GM18870 (cell line): Measurements from ENCODE around the gene GALNT14.

Experiments used
- ATAC-seq: cut with Tn5 transposase; IDR thresholded peaks from one replicate; pipeline ENCODE4 v1.9.1; 2021; ENCODE audit warnings: moderate library complexity; ENCODE audit not compliant: unreplicated experiment

Gene GALNT14

DNA sequence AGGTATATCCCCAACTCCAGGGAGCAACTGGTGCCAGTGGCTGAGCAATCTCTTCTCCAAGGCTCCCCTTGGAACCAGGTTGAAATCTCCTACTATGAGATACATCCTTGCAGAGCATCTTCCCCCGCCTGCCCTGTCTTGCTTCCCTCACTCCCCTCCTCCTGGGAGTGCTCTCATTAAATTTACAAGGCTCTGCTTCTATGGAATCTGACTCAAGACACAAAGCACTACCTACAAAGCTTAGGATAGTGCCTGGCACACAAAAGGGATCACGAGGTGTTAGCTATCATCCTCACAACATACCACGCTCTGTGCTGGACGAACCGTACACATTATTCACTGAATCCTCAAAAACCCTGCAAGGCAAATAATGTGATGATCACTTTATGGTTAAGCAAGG, 121.6 kb downstream of the GALNT14 start:
- no peak for ATAC-seq

- no peak for ATAC-seq
Measured at GRCh38 chr2:31014516-31014915, 123.7 kb downstream of the GALNT14 start.

GRCh38 chr2:31013301-31013700, 124.9 kb downstream of the GALNT14 start:
- ATAC-seq, result no peak

GRCh38 chr2:31012406-31012805, 125.8 kb downstream of the GALNT14 start:
- no peak for ATAC-seq

- ATAC-seq, result no peak
Measured at GRCh38 chr2:31011587-31011986, 126.7 kb downstream of the GALNT14 start.

DNA sequence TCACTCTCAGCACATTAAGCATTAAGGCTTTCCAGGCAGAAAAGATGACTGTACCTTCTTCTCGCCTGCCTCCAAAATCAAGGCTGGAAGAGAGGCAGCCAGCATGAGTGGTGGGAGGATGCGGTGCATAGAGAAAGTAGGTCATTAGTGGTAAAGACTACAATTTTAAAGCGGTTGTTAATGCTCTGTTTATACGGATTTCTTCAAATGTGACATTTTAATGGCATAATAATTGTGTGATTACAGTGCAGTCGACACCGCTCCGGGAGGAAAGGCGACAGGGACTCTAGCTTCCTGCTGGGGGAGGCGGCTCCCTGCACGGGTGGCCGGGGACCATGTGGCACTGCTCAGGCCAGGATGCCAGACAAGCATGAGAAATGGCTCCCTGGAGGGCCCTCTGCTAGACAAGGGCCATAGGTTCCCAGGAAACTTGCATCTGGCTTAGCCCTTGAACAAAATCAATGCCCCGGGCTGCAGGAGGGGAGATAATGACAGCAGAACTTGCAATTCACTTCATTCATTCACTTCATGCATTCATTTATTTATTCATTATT, 129.6 kb downstream of the GALNT14 start:
- ATAC-seq, result no peak

GRCh38 chr2:31004257-31004656, 134.0 kb downstream of the GALNT14 start:
- ATAC-seq, result no peak

DNA sequence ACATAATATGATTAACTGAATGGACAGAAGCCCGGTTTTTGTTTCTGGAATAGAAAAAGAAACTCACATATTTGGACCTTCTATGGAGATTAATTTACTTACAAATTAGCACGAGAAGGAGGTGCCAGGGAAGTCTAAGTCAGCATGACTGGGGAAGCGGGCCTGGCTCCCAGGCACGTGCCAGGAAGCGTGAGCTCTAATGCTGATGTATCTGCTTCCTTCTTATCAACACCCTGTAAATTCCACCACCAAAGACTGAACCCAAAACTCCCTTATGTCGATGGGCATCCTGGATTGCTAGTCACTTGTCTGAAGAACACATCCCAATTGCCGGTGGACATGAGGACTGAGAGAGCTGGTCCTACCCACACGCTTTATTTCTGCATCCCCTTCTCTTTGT, 134.5 kb downstream of the GALNT14 start:
- ATAC-seq, result no peak

- ATAC-seq, result no peak
Measured at GRCh38 chr2:31002537-31003150, 135.6 kb downstream of the GALNT14 start.

GRCh38 chr2:31000970-31001369, 137.3 kb downstream of the GALNT14 start:
- ATAC-seq, result no peak

- ATAC-seq, result no peak
Measured at GRCh38 chr2:30998672-30999071, 139.6 kb downstream of the GALNT14 start.

DNA sequence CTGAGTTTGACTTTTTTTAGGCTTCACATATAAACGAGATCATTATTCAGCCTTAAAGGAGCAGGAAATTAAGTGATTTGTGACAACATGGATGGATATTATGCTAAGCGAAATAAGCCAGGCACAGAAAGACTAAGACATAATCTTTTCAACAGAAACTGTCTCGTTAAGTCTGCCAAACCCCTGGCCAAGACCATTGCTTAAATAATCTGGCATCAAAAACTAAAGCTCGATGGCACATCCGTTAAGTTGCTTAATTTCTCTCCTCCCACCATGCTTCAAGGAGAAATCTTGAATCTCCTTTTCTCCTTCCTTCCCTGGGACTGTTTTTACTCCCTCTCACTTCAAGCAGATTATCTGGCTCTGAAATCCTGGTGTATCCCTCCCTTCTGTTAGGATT, 140.3 kb downstream of the GALNT14 start:
- no peak for ATAC-seq

DNA sequence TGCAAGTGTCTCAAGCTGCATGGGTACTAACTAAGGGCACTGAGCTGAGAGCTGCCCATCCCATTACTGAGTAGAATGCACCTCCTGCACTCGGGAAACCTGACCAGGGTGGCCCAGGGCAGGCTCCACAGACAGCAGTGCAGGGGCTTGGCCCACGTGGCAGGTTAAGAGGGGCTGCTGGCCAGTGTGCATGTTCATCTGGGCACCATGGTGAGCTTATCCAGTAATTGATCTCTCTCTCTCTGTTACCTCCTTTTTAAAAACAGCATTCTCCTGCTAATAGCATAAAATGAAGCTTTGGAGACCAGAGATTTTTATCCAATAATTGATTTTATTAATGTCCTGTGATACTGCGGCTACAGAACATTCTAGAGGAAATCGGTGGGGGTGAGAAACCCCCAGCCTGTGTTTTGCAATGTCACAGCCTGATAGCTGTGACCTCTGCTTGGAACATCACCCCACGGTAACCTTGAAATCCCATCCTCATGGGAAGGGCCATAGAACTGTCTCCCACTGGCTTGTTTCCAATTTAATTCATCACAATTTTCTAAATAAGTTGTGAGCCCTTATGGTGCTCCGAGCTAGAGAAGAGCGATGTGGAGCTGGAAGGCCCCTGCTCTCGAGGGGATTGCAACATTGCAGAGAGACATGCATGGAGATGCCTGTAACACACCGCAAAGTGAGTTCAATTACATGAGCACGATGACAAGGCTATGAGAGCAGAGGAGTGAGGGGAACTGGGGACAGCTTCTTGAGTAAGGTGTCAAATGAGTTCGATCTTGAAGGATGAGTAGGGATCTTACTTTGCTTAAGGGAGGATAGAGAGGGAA, 143.8 kb downstream of the GALNT14 start:
- no peak for ATAC-seq

GRCh38 chr2:30992781-30993180, 145.5 kb downstream of the GALNT14 start:
- no peak for ATAC-seq

- ATAC-seq, result no peak
Measured at GRCh38 chr2:30990671-30991070, 147.6 kb downstream of the GALNT14 start.

DNA sequence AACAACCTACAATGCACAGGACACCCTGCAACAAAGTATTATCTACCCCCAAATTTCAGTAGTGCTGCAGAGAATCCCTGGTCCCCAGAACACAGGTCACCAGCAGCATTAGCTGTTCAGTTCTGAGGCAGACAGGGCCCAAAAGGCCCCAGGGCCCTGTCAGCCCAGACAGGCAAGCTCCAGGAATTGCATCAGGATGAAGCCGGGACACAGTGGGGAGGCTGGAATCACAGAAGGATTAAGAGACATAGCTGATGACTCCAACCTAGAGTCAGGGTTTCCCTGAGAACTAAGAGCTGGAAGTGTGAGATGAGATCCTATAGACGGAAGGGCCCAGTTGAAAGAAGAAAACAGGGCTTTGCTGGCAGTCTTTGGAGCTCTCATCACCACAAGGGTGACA, 148.1 kb downstream of the GALNT14 start:
- no peak for ATAC-seq

- ATAC-seq, result no peak
Measured at GRCh38 chr2:30989746-30990145, 148.5 kb downstream of the GALNT14 start.

GRCh38 chr2:30987566-30987965, 150.7 kb downstream of the GALNT14 start:
- ATAC-seq, result no peak

GRCh38 chr2:30986231-30986580, 152.0 kb downstream of the GALNT14 start:
- no peak for ATAC-seq

GRCh38 chr2:30985493-30986230, 152.6 kb downstream of the GALNT14 start:
- no peak for ATAC-seq

DNA sequence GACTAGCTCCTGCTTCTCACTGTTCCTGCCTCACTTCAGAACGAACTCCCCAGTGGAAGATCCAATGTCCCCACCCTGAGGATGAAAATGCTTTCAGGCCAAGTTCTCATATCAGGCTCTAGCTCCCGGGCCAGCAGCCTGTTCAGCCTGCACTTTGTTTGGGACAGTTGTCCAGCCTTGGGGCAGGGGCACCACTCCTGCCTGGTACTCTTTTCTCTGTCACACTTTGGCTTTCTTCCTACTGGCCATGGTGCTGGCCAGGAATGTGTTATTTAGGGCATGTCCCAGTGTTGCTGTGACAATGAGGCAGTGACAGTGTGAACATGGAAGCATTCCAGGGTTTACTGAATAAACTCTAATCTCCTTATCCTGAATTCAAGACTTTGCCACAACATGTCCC, 154.1 kb downstream of the GALNT14 start:
- no peak for ATAC-seq

DNA sequence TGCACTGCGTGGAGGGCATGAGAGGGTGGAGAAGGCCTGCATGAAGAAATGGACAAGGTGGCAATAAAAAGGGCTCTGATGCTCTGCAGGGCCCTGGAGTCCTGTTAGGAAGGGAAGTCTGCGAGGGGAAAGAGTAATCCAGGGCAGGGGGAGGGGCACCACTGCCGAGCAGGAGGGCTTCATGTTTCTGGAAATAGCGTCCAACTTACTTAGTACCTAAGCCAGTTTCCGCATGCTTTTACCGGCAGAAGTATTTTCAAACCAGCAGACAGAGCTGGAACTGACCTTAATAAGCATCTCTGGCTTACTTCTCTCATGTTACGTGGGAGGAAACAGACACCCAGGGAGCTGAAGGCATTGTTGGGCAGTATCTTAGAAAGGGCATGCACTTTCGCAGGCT, 156.7 kb downstream of the GALNT14 start:
- no peak for ATAC-seq
